SK-N-SH treated with all-trans-retinoic acid at 6 μM for 48 hours (cell line): ENCODE data around the gene PARP14.

Experiments
- ARNTL ChIP-seq: fragments of 450-650 bp; formaldehyde crosslinking; IDR thresholded peaks from 2 replicates; pipeline ENCODE4 v1.5.0; 2020; ENCODE audit warnings: low read depth, mild to moderate bottlenecking, moderate library complexity, borderline replicate concordance
- BACH2 ChIP-seq: fragments of 250-450 bp; sonication (Bioruptor Pico); IDR thresholded peaks from 2 replicates; pipeline ENCODE4 v1.9.0; 2021; ENCODE audit warnings: mild to moderate bottlenecking, borderline replicate concordance
- OSR1 ChIP-seq: fragments of 250-450 bp; sonication (Bioruptor Pico); IDR thresholded peaks from 2 replicates; pipeline ENCODE4 v1.8.0; 2022; ENCODE audit warnings: moderate library complexity, mild to moderate bottlenecking, inconsistent platforms
- PATZ1 ChIP-seq: fragments of 250-450 bp; sonication (Bioruptor Pico); IDR thresholded peaks from 2 replicates; pipeline ENCODE4 v1.8.0; 2020; ENCODE audit warnings: mild to moderate bottlenecking, moderate library complexity, borderline replicate concordance
- PPARA ChIP-seq: fragments of 250-450 bp; sonication (Bioruptor Pico); IDR thresholded peaks from 2 replicates; pipeline ENCODE4 v1.5.0; 2020; ENCODE audit warnings: mild to moderate bottlenecking, borderline replicate concordance
- SNAI2 ChIP-seq: fragments of 250-450 bp; sonication (Bioruptor Pico); IDR thresholded peaks from 2 replicates; pipeline ENCODE4 v1.5.0; 2020; ENCODE audit warnings: mild to moderate bottlenecking, moderate library complexity
- ZC3H10 ChIP-seq: fragments of 250-450 bp; sonication (Bioruptor Pico); IDR thresholded peaks from 2 replicates; pipeline ENCODE4 v1.5.1; 2021; ENCODE audit warnings: mild to moderate bottlenecking, moderate library complexity
- ZFP3 ChIP-seq: fragments of 250-450 bp; sonication (Bioruptor Pico); IDR thresholded peaks from 2 replicates; pipeline ENCODE4 v1.5.0; 2020; ENCODE audit warnings: mild to moderate bottlenecking, moderate library complexity
- ZFP30 ChIP-seq: fragments of 450-650 bp; formaldehyde crosslinking; IDR thresholded peaks from 2 replicates; pipeline ENCODE4 v1.5.0; 2022; ENCODE audit warnings: mild to moderate bottlenecking, moderate library complexity
- ZNF70 ChIP-seq: fragments of 450-650 bp; formaldehyde crosslinking; IDR thresholded peaks from 2 replicates; pipeline ENCODE4 v1.5.0; 2020; ENCODE audit warnings: mild to moderate bottlenecking, moderate library complexity
- TF ChIP-seq, protein P1 (sequence below): fragments of 250-450 bp; sonication (Bioruptor Pico); IDR thresholded peaks from 2 replicates; pipeline ENCODE4 v1.5.1; 2021; ENCODE audit warnings: mild to moderate bottlenecking, moderate library complexity

DNA sequence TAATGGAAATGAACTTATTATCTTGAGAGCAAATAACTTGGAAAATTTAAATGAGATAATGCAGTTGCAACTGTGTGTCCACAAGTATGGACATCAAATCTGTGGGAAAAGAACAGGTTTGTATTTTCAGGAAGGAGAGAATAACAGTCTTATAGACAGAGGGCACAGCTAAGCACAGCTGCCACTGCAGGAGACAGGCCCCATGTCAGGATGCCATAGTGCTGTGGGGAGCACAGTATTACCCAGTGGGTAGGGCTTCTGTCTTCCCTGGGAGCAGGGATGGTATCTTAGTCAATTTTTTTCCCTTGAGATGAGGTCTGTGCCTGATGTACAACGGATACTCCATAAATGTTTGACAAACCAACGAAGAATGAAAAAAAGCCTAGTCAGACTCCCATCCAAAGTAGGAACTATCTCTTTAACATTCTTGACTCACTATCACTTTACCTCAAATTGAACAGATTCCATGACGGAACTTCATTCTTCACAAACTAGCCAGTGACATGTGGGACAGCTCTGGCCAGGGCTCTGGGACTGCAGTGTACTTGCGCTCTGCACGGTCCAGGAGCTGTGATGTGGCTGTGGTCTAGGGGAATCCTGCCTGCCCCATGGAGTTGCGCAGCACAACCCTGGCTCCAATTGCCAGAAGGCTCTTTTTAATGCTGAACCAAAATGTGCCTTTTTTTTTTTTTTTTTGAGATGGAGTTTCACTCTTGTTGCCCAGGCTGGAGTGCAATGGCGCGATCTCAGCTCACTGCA is 48.3 kb downstream of the PARP14 start:
- TF ChIP-seq PATZ1 (CRISPR knock-in tag) (no peak), ZC3H10 (CRISPR knock-in tag) (no peak), PPARA (CRISPR knock-in tag) (no peak), ARNTL (CRISPR knock-in tag) (no peak), OSR1 (CRISPR knock-in tag) (no peak), BACH2 (no peak), ZFP3 (CRISPR knock-in tag) (no peak), SNAI2 (CRISPR knock-in tag) (no peak), ZNF70 (CRISPR knock-in tag) (no peak), ZFP30 (no peak)
- TF ChIP-seq, protein P1, sequence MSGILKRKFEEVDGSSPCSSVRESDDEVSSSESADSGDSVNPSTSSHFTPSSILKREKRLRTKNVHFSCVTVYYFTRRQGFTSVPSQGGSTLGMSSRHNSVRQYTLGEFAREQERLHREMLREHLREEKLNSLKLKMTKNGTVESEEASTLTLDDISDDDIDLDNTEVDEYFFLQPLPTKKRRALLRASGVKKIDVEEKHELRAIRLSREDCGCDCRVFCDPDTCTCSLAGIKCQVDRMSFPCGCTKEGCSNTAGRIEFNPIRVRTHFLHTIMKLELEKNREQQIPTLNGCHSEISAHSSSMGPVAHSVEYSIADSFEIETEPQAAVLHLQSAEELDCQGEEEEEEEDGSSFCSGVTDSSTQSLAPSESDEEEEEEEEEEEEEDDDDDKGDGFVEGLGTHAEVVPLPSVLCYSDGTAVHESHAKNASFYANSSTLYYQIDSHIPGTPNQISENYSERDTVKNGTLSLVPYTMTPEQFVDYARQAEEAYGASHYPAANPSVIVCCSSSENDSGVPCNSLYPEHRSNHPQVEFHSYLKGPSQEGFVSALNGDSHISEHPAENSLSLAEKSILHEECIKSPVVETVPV (CRISPR knock-in tag) = no peak
